Adrenal gland (tissue), 12 donors: ENCODE measurements around the gene LARGE1. TPM values are rescaled to one million over a fixed set of nuclear protein-coding genes. Genes with fewer than 3 reads are reported as not detected.

Experiments used
- DNase-seq, 7 donors: peaks; one replicate each; pipeline ENCODE4 v3.0.0-alpha.2; 2019 to 2020
- H3K27ac ChIP-seq, 5 donors: fragments of 200-600 bp; sonication (generic) in 4 of 5; 1 replicate in 3 of 5; 2 replicates in 2 of 5; pipeline versions ENCODE4 v1.5.1 to v1.8.0; 2016 to 2020; ENCODE audit warnings: mild to moderate bottlenecking in 1 of 5
- H3K27me3 ChIP-seq: fragments of 200-600 bp; 2 replicates; pipeline ENCODE4 v1.8.0; 2021
- H3K36me3 ChIP-seq, 2 donors: fragments of 200-600 bp; replicated peaks in 1 of 2; 1 replicate in 1 of 2; 2 replicates in 1 of 2; pipeline versions ENCODE4 v1.5.1 to v1.8.0; 2018 to 2022
- H3K4me1 ChIP-seq, 2 donors: fragments of 200-600 bp; replicated peaks in 1 of 2; 1 replicate in 1 of 2; 2 replicates in 1 of 2; pipeline versions ENCODE4 v1.5.1 to v1.8.0; 2018 to 2021
- H3K4me3 ChIP-seq, 4 donors: fragments of 200-600 bp; sonication (generic) in 3 of 4; one replicate each; pipeline ENCODE4 v1.5.1; 2016 to 2018
- H3K9me3 ChIP-seq, 3 donors: fragments of 200-600 bp; sonication (generic) in 1 of 3; replicated peaks in 1 of 3; 1 replicate in 2 of 3; 2 replicates in 1 of 3; pipeline versions ENCODE4 v1.5.1 to v1.8.0; 2016 to 2021
- POLR2A ChIP-seq, 2 donors: fragments of 450-650 bp; IDR thresholded peaks; one replicate each; pipeline ENCODE4 v1.6.1; 2017; ENCODE audit warnings: antibody characterized with exemption in 2 of 2, mild to moderate bottlenecking in 2 of 2, moderate library complexity in 1 of 2
- WGBS, 4 donors: extraction: QIAGEN DNeasy Blood & Tissue Kit in 2 of 4; methylation state at CpG; one replicate each; pipeline versions ENCODE4 v1.1.5 to v1.1.7; 2013 to 2017; 5-methylcytosine and 5-hydroxymethylcytosine counted together
- intact Hi-C, 2 donors: fragments of 100-400 bp; cut with DNase I; formaldehyde crosslinking; loops; one replicate each; pipeline versions ENCODE4 v1.14.1 to v1.15.0; 2022 to 2023
- polyA plus RNA-seq, 3 donors: library from polyadenylated mRNA; stranded (reverse); fragments of 200-250 nt in 2 of 3; fragments of 350-450 nt in 1 of 3; fragmentation: Illumina TruSeq in 1 of 3; extraction: RNeasy Lipid Tissue Mini Kit (QIAGEN cat#74804) in 1 of 3; gene quantifications; one replicate each; pipeline ENCODE4 v1.2.3, GENCODE V29; 2013 to 2014
- total RNA-seq, 9 donors: library from RNA; depleted of rRNA in 4 of 9; stranded (reverse); fragments of >200 nt in 4 of 9; fragments of 120-200 nt in 1 of 9; fragmentation: NEBNext Ultra II Directional in 1 of 9; extraction: Animal tissue kit (Norgen Biotek cat#: 25700) in 1 of 9; gene quantifications; one replicate each; pipeline versions ENCODE4 v1.1.0 to v1.2.4, GENCODE V29; 2013 to 2023
- TF ChIP-seq, protein P1 (sequence below), 6 experiments: fragments of 450-650 bp in 4 of 6; fragments of 200-600 bp in 2 of 6; sonication (generic) in 1 of 6; IDR thresholded peaks; 1 replicate in 5 of 6; 2 replicates in 1 of 6; pipeline versions ENCODE4 v1.5.1 to v1.8.0; 2016 to 2021; ENCODE audit warnings: antibody characterized with exemption in 6 of 6, mild to moderate bottlenecking in 2 of 6, moderate library complexity in 1 of 6
- donor health status: healthy with polysubstance abuse.
- donor health status: Bipolar disorder and iron deficiency.
- donor health status: DM: yes; HTN: yes; CAD: no.
- donor health status: DM: no; HTN: no; CAD: no.
- donor health status: DM: no; HTN: no; CAD: no.
- donor health status: DM: yes; HTN: yes; CAD: no.

LARGE1 gene
- total and polyA plus RNA-seq, 12 donors: 3.4 to 67.6 (median 30.6) TPM

DNA sequence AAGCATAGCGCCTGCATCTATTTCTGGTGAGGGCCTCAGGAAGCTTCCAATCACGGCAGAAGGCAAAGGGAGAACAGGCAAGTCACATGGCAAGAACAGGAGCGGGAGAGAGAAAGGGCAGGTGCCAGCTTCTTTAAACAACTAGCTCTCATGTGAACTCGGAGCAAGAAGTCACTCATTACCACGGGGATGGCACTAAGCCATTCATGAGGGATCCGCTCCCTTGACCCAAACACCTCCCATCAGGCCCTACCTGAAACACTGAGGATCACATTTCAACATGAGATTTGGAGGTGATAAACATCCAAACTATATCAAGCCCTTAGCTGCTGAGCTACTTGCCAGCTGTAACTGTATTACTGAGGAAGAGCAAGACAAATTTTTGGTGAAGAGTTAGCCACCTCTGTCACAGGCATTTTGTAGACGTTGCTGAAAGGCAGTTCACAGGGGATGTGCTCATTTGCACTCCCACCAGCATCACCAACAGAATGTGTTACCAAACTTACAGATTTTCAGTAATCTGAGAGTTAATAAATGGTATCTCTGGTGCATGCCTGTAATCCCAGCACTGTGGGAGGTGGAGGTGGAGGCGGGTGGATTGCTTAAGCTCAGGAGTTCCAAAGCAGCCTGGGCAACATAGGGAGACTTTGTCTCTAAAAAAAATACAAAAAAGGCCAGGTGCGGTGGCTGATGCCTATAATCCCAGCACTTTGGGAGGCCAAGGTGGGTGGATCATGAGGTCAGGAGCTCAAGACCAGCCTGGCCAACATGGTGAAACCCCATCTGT is 398.2 kb downstream of the LARGE1 start:
- 93 to 96% (median 94%) methylated on average over 9 of the region's 9 CpGs for WGBS, 4 donors
- Histone ChIP-seq H3K27me3 (no peaks in the 10 kb centered on the region), H3K36me3 (no peaks in the 10 kb centered on the region), H3K27ac (no peak overlapping the region), H3K4me1 (no peaks in the 10 kb centered on the region), H3K4me3 (no peak overlapping the region), H3K9me3 (no peaks in the 10 kb centered on the region)
- TF ChIP-seq POLR2A (IDR thresholded peaks at IDR 0.05): no peak
- TF ChIP-seq, protein P1, sequence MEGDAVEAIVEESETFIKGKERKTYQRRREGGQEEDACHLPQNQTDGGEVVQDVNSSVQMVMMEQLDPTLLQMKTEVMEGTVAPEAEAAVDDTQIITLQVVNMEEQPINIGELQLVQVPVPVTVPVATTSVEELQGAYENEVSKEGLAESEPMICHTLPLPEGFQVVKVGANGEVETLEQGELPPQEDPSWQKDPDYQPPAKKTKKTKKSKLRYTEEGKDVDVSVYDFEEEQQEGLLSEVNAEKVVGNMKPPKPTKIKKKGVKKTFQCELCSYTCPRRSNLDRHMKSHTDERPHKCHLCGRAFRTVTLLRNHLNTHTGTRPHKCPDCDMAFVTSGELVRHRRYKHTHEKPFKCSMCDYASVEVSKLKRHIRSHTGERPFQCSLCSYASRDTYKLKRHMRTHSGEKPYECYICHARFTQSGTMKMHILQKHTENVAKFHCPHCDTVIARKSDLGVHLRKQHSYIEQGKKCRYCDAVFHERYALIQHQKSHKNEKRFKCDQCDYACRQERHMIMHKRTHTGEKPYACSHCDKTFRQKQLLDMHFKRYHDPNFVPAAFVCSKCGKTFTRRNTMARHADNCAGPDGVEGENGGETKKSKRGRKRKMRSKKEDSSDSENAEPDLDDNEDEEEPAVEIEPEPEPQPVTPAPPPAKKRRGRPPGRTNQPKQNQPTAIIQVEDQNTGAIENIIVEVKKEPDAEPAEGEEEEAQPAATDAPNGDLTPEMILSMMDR (IDR thresholded peaks at IDR 0.05): no peak
- no peak for DNase-seq
- intact Hi-C loops: loop anchor here (5.0 to 10.0 kb wide), 2 partner anchors 53 to 55 kb away; no protein-coding TSS in a partner anchor

DNA sequence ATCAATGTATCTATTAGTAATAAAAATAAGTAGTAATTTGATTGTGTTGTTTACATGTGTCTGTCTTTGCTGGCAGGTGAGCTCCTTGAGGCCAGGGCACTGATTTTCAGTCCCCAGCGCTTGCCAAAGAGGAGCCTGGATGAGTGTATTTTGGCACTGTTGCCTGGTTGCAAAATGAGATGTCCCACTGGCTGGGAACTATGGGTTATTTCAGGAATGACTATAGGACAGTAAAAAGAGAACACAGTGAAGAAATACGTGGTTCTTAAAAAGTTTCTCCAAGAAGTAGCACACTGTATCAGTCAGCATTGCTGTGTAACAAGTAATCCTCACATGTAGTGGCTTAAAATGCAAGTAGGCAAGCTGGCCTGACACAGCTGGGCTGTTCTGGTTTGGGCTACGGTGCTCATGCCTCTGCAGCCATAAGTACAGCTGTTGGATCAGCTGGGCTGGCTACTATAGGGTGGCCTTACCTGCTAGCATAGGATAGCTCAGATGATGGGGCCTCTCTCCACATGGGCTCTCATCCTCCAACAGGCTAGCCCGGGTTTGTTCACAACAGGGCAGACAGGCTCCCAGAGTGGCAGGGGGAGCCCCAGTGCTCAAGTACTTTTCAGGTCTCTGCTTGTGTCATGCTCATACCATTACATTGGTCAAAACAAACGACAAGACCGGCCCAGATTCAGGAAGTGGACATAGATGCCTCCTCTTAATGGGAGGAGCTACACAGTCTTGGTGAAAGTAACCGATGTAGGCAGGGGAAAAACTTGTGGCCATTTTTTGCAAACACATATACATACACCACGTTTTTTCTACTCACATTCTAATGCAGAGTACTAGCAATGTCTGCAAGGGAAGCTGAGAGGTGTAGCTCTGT is 399.1 kb downstream of the LARGE1 start:
- no peak overlapping the region for H3K27ac ChIP-seq
- no peaks in the 10 kb centered on the region for H3K4me1 ChIP-seq
- WGBS, 4 donors: 88 to 95% (median 94%) methylated on average over 7 to 8 of the region's 8 CpGs
- TF ChIP-seq POLR2A (IDR thresholded peaks at IDR 0.05): no peak
- TF ChIP-seq, protein P1 (IDR thresholded peaks at IDR 0.05): no peak
- no peak overlapping the region for H3K4me3 ChIP-seq
- no peaks in the 10 kb centered on the region for H3K36me3 ChIP-seq
- no peaks in the 10 kb centered on the region for H3K9me3 ChIP-seq
- no peaks in the 10 kb centered on the region for H3K27me3 ChIP-seq
- intact Hi-C loops: loop anchor here (5.0 to 10.0 kb wide), 2 partner anchors 54 to 56 kb away; no protein-coding TSS in a partner anchor
- no peak for DNase-seq

DNA sequence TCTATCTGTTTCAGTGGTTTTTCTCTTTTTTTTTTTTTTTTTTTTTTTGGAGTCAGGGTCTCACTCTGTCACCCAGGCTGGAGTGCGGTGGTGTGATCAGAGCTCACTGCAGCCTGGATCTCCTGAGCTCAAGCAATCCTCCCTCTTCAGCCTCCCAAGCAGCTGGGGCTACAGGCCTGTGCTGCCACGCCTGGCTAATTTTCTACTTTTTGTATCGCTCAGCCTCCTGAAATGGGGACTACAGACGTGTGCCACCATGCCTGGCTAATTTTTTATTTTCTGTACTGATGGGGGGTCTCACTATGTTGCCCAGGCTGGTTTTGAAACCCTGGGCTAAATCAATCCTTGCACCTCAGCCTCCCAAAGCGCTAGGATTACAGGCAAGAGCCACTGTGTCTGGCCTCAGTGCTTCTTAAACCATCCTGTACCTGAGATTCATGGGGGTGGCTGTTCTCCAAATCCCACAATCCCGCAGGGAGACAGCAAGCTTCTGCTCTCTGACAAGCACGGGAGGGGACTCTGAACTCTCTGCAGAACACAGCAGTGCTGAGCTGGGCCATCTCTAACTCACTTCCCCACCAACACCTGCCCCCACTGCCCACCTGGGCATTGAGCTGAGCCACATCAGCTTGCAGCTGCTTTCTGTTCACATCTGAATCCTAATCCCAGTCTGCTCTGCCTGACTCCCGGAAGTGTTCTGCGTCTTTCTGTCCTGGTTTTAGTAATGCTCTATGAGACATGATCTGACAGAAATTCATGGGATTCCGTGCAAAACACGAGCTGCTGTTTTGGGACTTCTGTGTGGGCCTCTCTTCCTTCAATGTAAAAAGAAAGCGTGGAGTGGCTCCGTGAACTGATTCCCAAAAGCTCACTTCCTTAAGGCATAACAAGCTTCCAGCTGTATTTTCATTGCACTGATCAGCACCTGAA is 400.0 kb downstream of the LARGE1 start:
- DNase-seq: no peak
- TF ChIP-seq, protein P1 (IDR thresholded peaks at IDR 0.05): no peak
- TF ChIP-seq POLR2A (IDR thresholded peaks at IDR 0.05): no peak
- no peak overlapping the region for H3K4me3 ChIP-seq
- 91 to 95% (median 94%) methylated on average over 12 to 13 of the region's 13 CpGs for WGBS, 4 donors
- H3K9me3 ChIP-seq: no peaks in the 10 kb centered on the region
- intact Hi-C loops: loop anchor here (5.0 to 10.0 kb wide), 4 partner anchors 55 to 595 kb away; no protein-coding TSS in a partner anchor
- H3K36me3 ChIP-seq: no peaks in the 10 kb centered on the region
- no peaks in the 10 kb centered on the region for H3K4me1 ChIP-seq
- no peaks in the 10 kb centered on the region for H3K27me3 ChIP-seq
- no peak overlapping the region for H3K27ac ChIP-seq
